ENCODE measurements around the gene DEGS2. TPM values are rescaled to one million over a fixed set of nuclear protein-coding genes. Genes with fewer than 3 reads are reported as not detected.
A peak's percentile ranks its signal among the peaks of the same experiment; 100 is the strongest.
"Not testable (repeated sequence)": the region's sequence is repeated elsewhere in the genome, so short reads cannot be mapped to it uniquely, and the experiment has no call there.

Gene DEGS2
- total RNA-seq (2014; rRNA removed; shearing (Covaris generic)): not detected in 2 replicates
- polyA plus RNA-seq (2015; cell fraction: cytosol; rRNA removed): not detected in 2 replicates
- not detected in 2 replicates for polyA plus RNA-seq (2015; cell fraction: nucleus; rRNA removed)

- in situ Hi-C loops (cut with HindIII; ENCODE audit: low pct_unique_long_range_greater_than_20kb, low sequenced_read_pairs): no loop called here
Measured at GRCh38 chr14:100159094-100159864, at the start of gene DEGS2. TSS of gene DEGS2 (minus strand) at chr14:100159645. CDS start at chr14:100159587, 58 bp downstream.

GRCh38 chr14:100208136-100208535 lies 48.7 kb upstream of the DEGS2 start:
- DNase-seq (ENCODE audit: low read depth, low spot score); in situ Hi-C loops (cut with HindIII; ENCODE audit: low pct_unique_long_range_greater_than_20kb, low sequenced_read_pairs): not testable (repeated sequence)

More at GRCh38 chr14:100159094-100159864, at the start of gene DEGS2:
- DNase-seq (ENCODE audit: low read depth, low spot score): no peak

DNA sequence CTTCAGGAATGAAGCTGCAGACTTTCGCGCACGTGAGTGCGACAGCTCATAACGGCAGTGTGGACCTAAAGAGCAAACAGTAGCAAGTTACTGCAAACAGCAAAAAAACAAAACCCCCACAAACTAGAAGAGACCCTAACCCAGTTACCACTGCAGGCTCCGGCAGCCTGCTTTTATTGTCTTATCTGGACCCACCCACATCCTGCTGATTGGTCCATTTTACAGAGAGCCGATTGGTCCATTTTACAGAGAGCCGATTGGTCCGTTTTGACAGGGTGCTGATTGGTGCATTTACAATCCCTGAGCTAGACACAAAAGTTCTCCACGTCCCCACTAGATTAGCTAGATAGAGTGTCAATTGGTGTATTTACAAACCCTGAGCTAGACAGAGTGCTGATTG lies 48.1 kb upstream of the DEGS2 start:
- DNase-seq (ENCODE audit: low read depth, low spot score); in situ Hi-C loops (cut with HindIII; ENCODE audit: low pct_unique_long_range_greater_than_20kb, low sequenced_read_pairs): not testable (repeated sequence)

DNA sequence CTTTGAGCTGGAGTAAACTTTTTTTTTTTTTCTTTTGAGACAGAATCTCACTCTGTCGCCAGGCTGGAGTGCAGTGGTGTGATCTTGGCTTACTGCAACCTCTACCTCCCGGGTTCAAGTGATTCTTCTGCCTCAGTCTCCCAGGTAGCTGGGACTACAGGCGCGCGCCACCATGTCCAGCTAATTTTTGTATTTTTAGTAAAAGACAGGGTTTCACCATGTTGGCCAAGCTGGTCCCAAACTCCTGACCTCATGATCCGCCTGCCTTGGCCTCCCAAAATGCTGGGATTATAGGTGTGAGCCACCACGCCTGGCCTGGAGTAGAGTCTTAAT lies 45.4 kb upstream of the DEGS2 start:
- DNase-seq (ENCODE audit: low read depth, low spot score); in situ Hi-C loops (cut with HindIII; ENCODE audit: low pct_unique_long_range_greater_than_20kb, low sequenced_read_pairs): not testable (repeated sequence)

- peak; percentile 48 for DNase-seq (ENCODE audit: low read depth, low spot score)
- in situ Hi-C loops (cut with HindIII; ENCODE audit: low pct_unique_long_range_greater_than_20kb, low sequenced_read_pairs): no loop called here
Measured at GRCh38 chr14:100203962-100204834, 44.8 kb upstream of the DEGS2 start.

DNA sequence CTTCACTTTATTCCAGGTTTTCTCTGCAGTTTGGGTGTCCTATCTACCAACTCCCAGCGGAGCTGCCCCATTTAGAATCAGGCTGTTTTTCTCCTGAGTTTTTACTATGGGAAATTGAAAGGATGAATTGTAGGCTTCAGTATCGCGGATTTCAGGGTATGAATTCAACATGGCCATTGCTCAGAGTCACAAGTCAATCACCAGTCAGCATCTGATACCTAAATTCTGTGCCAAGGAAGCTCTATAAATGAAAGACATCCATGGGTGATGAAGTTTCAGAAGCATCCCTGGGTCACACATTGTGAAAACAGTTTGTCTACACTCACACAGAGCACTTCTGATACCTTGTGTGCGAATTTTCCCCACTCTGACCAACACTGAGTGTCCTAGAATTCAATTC lies 43.7 kb upstream of the DEGS2 start:
- in situ Hi-C loops (cut with HindIII; ENCODE audit: low pct_unique_long_range_greater_than_20kb, low sequenced_read_pairs): no loop called here
- DNase-seq (ENCODE audit: low read depth, low spot score): peak; percentile 95

- no peak for DNase-seq (ENCODE audit: low read depth, low spot score)
- in situ Hi-C loops (cut with HindIII; ENCODE audit: low pct_unique_long_range_greater_than_20kb, low sequenced_read_pairs): no loop called here
Measured at GRCh38 chr14:100202712-100203111, 43.3 kb upstream of the DEGS2 start.

- no peak for DNase-seq (ENCODE audit: low read depth, low spot score)
- in situ Hi-C loops (cut with HindIII; ENCODE audit: low pct_unique_long_range_greater_than_20kb, low sequenced_read_pairs): no loop called here
Measured at GRCh38 chr14:100201701-100202100, 42.3 kb upstream of the DEGS2 start.

- in situ Hi-C loops (cut with HindIII; ENCODE audit: low pct_unique_long_range_greater_than_20kb, low sequenced_read_pairs): no loop called here
- no peak for DNase-seq (ENCODE audit: low read depth, low spot score)
Measured at GRCh38 chr14:100200311-100200710, 40.9 kb upstream of the DEGS2 start.

DNA sequence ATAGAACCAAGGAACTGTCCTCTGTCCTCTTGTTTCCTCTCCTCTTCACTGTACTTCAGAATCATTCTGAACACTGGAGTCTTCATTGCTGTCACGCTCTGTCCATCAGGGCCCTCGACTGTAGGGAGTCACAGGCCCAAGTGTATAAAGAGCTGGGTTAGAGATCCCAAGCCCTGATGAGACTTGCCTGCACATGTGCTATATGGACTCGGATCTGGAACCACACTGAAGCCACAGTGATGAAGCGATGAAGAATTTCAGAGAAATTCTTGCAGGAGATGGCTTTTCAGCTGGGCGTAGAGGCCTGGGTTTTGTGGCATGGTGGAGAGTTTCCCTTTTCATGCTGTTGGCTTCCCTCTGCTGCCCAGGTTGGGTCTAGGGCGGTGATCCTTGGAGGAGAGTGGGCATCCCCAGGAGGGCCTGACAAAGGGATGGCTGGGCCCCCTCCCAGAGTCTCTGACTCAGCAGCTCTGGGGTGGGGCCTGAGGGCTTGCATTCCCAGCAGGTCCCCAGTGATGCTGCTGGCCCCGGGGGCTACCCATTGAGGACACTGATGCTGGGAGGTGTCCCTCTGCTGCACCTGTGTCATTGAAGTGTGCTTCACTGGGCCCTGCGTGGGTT lies 39.9 kb upstream of the DEGS2 start:
- in situ Hi-C loops (cut with HindIII; ENCODE audit: low pct_unique_long_range_greater_than_20kb, low sequenced_read_pairs): no loop called here
- DNase-seq (ENCODE audit: low read depth, low spot score): no peak

- in situ Hi-C loops (cut with HindIII; ENCODE audit: low pct_unique_long_range_greater_than_20kb, low sequenced_read_pairs): no loop called here
- DNase-seq (ENCODE audit: low read depth, low spot score): peak; percentile 49
Measured at GRCh38 chr14:100193417-100194357, 34.2 kb upstream of the DEGS2 start.

DNA sequence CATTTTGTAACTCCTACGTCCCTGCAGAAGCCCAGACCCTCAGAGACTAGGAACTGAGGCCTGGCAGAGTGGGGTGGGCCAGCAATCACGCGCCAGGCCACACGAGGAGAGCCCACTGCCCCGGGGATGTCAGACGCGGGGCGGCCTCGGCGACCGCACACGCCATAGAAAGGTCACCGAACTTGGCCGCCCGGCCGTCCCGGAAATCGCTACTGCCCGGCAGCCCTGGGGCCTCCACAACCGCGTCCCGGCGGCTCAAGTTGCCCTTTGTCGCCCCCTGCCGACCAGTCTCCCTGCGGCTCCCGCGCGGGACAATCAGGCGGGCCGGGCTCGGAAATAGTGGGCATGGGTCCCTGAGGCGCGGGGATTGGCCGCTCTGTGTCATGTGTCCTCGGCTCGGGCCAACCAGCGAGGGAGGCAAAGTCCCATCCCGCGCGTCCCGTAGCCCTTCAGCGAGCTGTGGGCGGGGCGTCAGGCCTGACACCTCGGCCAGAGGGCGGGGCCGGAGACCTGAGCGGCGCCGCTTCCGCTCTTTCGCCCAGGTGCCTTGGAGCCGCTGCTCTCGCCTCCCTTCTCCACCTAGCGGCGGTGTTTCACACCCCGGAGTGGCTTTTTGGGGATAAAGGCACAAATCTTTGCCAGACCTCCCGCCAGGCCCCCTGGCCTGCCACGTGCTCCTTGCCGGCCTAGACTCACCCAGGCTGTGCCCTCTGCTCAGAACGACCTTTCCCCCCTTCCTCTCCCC lies 33.4 kb upstream of the DEGS2 start:
- DNase-seq (ENCODE audit: low read depth, low spot score): peak; percentile 99
- in situ Hi-C loops (cut with HindIII; ENCODE audit: low pct_unique_long_range_greater_than_20kb, low sequenced_read_pairs): no loop called here

- peak; percentile 16 for DNase-seq (ENCODE audit: low read depth, low spot score)
- in situ Hi-C loops (cut with HindIII; ENCODE audit: low pct_unique_long_range_greater_than_20kb, low sequenced_read_pairs): no loop called here
Measured at GRCh38 chr14:100192250-100192671, 32.8 kb upstream of the DEGS2 start.

DNA sequence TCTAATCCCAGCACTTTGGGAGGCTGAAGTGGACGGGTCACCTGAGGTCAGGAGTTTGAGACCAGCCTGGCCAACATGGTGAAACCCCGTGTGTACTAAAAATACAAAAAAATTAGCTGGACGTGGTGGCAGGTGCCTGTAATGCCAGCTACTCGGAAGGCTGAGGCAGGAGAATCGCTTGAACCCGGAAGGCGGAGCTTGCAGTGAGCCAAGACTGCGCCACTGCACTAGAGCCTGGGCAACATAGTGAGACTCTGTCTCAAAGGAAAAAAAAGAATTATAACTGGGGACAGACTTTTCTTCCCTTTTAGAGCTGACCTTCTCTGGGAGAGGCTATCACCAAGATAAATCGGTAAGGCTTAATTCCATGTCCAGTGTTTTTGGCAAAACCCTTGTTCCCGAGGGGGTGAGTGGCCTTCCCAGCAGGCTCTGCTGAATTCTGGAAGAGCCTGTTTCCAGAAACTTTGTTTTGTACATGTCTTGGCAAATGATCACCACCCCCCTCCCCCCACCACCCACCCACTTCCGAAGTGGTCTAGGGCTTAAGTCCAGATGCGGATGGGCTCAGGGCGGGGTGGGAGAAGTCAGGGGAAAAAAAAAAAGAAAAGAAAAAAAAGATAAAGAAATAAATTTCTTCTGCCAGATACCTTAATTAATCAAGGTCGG lies 32.3 kb upstream of the DEGS2 start:
- DNase-seq (ENCODE audit: low read depth, low spot score): no peak
- in situ Hi-C loops (cut with HindIII; ENCODE audit: low pct_unique_long_range_greater_than_20kb, low sequenced_read_pairs): no loop called here

GRCh38 chr14:100190126-100190525 lies 30.7 kb upstream of the DEGS2 start:
- DNase-seq (ENCODE audit: low read depth, low spot score): no peak
- in situ Hi-C loops (cut with HindIII; ENCODE audit: low pct_unique_long_range_greater_than_20kb, low sequenced_read_pairs): no loop called here

Data from SK-MEL-5 (cell line).